HUES6 (cell line): ENCODE data around the gene MYH7.

Experiments used
- H3K27ac ChIP-seq: 2 replicates; pipeline ENCODE4 v1.7.0; 2013; ENCODE audit warnings: low read depth, mild to moderate bottlenecking, low read length, inconsistent platforms
- H3K27me3 ChIP-seq: 2 replicates; pipeline ENCODE4 v1.6.1; 2013; ENCODE audit warnings: low read length; ENCODE audit not compliant: control insufficient read depth, insufficient read depth
- H3K36me3 ChIP-seq: 2 replicates; pipeline ENCODE4 v1.6.1; 2013; ENCODE audit warnings: low read length; ENCODE audit not compliant: control insufficient read depth, insufficient read depth
- H3K4me1 ChIP-seq: 2 replicates; pipeline ENCODE4 v1.6.1; 2013; ENCODE audit warnings: low read length; ENCODE audit not compliant: control insufficient read depth, insufficient read depth
- H3K4me3 ChIP-seq: 2 replicates; pipeline ENCODE4 v1.5.1; 2013; ENCODE audit warnings: low read depth, low read length
- H3K9ac ChIP-seq: one replicate; pipeline ENCODE4 v1.6.1; 2013; ENCODE audit warnings: mild to moderate bottlenecking, low read length
- H3K9me3 ChIP-seq: 2 replicates; pipeline ENCODE4 v1.6.1; 2013; ENCODE audit warnings: low read depth, low read length; ENCODE audit not compliant: control insufficient read depth, insufficient read depth

Gene MYH7

DNA sequence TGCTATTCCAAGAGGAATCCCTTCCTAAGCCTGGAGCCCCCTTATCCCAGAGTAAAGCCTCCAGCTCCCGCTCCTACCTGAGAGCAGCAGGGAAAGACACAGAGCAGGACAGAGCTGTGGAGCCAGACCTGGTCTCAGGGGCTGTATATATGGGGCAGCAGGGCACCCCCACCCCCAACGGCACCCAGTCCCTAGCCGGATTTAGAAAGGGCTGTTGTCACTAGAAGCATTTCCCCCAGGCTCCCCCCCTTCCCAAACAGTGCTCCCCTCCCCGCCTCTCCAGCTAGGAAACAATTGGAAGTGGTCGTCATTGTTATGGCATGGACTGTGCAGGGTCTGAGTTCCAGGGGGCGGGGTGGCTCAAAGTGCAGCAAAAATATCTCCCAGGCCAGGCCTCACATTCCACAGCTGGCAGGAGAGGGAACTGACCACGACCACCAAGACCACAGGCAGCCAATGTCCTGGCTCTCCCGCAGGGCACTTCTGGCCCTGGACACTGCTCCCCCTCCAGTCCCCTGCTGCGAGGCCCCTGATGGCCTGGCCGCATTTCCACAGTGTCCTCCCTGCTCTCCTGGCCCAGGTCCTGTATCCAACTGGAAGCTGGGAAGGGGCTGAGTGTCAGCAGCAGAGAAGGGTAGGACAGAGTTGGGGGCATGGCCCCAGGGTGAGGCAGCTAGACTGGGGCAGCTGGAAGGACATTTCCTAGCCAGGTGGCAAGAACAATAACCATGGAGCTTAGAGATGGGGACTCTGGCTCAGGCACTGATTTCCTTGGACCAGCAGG, at the start of gene MYH7:
TSS of gene MYH7 (minus strand) at position 118 of the 784 bp plus-strand sequence. CDS start 1,928 bp downstream, outside the sequence.
- no peak within 1 kb of the TSS for H3K27ac ChIP-seq
- peaks cover 19% of the 10 kb centered on the region for H3K4me1 ChIP-seq
- no peak within 1 kb of the TSS for H3K9ac ChIP-seq
- no peaks in the 10 kb centered on the region for H3K9me3 ChIP-seq
- H3K4me3 ChIP-seq, result no peak within 1 kb of the TSS
- peaks cover 19% of the 10 kb centered on the region; the same call in 1 of the 2 replicates for H3K27me3 ChIP-seq
- no peaks in the 10 kb centered on the region for H3K36me3 ChIP-seq

GRCh38 chr14:23483236-23483854, 47.9 kb upstream of the MYH7 start:
- Histone ChIP-seq H3K9ac (no peak overlapping the region), H3K4me1 (peaks cover 50% of the 10 kb centered on the region), H3K36me3 (0 out of 2 replicates have a peak, but pooled peaks cover 7% of the 10 kb centered on the region), H3K27ac (no peak overlapping the region), H3K9me3 (no peaks in the 10 kb centered on the region), H3K27me3 (no peaks in the 10 kb centered on the region), H3K4me3 (no peak overlapping the region)

DNA sequence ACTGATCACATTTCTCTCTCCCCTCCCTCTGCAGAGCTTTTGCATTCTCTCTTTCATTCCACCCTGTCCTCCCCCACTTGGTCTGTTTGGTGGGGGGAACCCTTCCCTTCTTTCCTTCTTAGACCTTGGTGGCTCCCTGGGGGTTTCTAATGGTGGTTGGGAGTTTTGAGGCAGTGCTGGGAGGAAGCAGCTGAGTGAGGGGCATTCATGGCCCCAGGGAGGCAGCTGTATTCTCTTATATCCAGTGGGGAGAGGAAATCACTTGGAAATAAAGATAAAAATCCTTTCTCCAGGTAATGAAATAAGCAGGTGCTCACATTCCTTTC, 47.3 kb upstream of the MYH7 start:
- no peak overlapping the region for H3K27ac ChIP-seq
- peaks cover 50% of the 10 kb centered on the region for H3K4me1 ChIP-seq
- no peak overlapping the region for H3K4me3 ChIP-seq
- H3K9me3 ChIP-seq, result no peaks in the 10 kb centered on the region
- no peak overlapping the region for H3K9ac ChIP-seq
- H3K36me3 ChIP-seq, result peaks cover 11% of the 10 kb centered on the region
- no peaks in the 10 kb centered on the region for H3K27me3 ChIP-seq

- H3K9me3 ChIP-seq, result no peaks in the 10 kb centered on the region
- no peak overlapping the region for H3K27ac ChIP-seq
- H3K36me3 ChIP-seq, result peaks cover 16% of the 10 kb centered on the region
Observed at GRCh38 chr14:23481979-23482822, 46.7 kb upstream of the MYH7 start.

DNA sequence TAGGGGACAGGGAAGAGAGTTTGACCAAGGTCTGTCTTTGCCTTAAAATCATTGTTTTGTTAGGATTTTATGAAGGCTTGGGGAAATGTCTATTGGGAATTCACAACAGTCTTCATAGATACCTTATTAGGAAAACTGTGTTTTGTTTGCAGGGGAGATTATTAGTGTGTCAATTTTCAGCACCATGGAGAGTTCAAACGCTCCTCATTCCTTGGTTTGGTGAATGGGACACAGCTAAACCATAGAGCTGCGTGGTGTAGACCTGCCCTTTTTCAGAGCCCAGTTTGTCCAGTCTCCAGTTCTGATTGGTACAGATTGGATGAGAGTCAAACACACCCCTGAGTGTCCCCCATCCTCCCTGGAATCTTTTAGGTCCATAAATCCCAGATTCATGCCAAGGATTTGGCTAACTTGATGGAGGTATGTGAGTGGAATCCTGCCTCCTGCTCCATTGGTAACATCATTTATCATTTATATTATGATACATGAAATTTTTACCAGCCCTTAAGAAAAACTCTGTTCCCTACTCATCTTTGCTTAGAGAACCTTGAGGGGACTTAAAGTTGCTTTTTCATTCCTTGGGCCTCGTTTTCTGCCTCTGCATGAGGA, 46.0 kb upstream of the MYH7 start:
- Histone ChIP-seq H3K4me3 (no peak overlapping the region), H3K36me3 (peaks cover 24% of the 10 kb centered on the region), H3K9me3 (no peaks in the 10 kb centered on the region), H3K27me3 (no peaks in the 10 kb centered on the region), H3K27ac (no peak overlapping the region), H3K4me1 (peaks cover 46% of the 10 kb centered on the region), H3K9ac (no peak overlapping the region)

More at GRCh38 chr14:23481979-23482822, 46.7 kb upstream of the MYH7 start:
- H3K9ac ChIP-seq, result no peak overlapping the region
- H3K27me3 ChIP-seq, result no peaks in the 10 kb centered on the region
- no peak overlapping the region for H3K4me3 ChIP-seq
- peaks cover 50% of the 10 kb centered on the region for H3K4me1 ChIP-seq

DNA sequence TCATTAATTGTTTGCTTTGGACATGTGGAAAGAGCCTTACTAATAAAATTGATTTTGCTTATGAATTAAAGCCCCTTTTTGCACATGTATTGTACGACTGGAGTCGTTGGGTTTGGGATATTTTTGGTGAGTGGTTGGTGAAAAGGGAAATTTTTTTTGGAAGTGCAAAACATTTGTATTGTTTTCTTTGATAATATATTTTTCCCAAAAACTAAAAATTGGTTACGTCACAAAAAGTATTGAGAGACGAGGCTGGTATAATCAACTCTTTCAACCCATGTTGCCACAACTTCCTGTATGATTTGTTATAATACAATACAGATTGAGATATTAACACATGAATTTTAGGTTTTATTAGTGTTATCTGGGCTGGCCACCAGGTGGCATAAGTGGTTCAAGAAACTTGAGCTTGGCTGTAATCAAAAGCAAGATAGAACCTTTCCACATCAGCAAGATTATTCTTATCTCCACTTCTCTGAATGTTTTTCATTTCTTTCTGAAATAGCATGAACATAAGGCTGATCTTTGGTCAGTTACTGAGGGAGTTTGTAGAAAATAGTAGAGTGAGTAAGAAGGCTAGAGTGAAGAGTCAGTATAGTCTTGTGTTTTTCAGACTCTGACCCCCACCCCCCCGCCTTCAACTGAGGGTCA, 42.8 kb upstream of the MYH7 start:
- H3K36me3 ChIP-seq, result peaks cover 52% of the 10 kb centered on the region

DNA sequence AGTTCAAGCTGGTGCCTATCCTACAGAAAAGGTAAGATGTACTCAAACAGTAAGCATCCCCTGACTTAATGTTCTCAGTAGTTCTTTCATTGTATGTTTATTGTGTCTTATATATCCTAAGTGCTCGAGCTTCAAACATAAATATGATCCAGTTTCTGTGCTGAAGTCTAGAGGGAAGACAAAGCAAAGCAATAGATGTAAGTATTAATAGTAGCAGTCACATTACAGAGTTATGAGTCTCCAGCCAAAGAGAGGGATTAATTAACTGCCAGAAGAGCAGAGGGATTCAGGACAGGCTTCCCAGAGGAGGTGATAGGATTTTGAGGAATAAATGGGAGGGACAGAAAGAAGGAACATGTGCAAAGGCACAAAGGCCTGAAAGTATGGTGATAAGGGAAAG, 35.5 kb upstream of the MYH7 start:
- H3K4me3 ChIP-seq, result no peak overlapping the region
- H3K27me3 ChIP-seq, result no peaks in the 10 kb centered on the region
- H3K27ac ChIP-seq, result no peak overlapping the region
- no peak overlapping the region for H3K9ac ChIP-seq
- no peaks in the 10 kb centered on the region for H3K9me3 ChIP-seq
- H3K36me3 ChIP-seq, result peaks cover 49% of the 10 kb centered on the region
- H3K4me1 ChIP-seq, result peaks cover 4% of the 10 kb centered on the region; the same call in 1 of the 2 replicates

More for the DNA sequence above, 42.8 kb upstream of the MYH7 start:
- no peaks in the 10 kb centered on the region for H3K9me3 ChIP-seq
- no peak overlapping the region for H3K27ac ChIP-seq
- H3K9ac ChIP-seq, result no peak overlapping the region
- peaks cover 17% of the 10 kb centered on the region for H3K4me1 ChIP-seq
- H3K27me3 ChIP-seq, result no peaks in the 10 kb centered on the region
- H3K4me3 ChIP-seq, result no peak overlapping the region

- H3K9ac ChIP-seq, result peak overlapping the region; percentile 95
- H3K4me1 ChIP-seq, result peaks cover 4% of the 10 kb centered on the region; the same call in 1 of the 2 replicates
- H3K27ac ChIP-seq, result peak overlapping the region; percentile 48; the same call in 1 of the 2 replicates
- H3K27me3 ChIP-seq, result no peaks in the 10 kb centered on the region
- H3K4me3 ChIP-seq, result peak overlapping the region; percentile 93
- no peaks in the 10 kb centered on the region for H3K9me3 ChIP-seq
- H3K36me3 ChIP-seq, result peaks cover 39% of the 10 kb centered on the region
Observed at GRCh38 chr14:23469906-23470403, 34.5 kb upstream of the MYH7 start.

GRCh38 chr14:23469127-23469905, 33.9 kb upstream of the MYH7 start, which contains the start of gene NGDN:
Gene NGDN, plus strand, starts transcription at chr14:23469703. Its CDS starts 13 bp downstream, at chr14:23469716.
- peak within 1 kb of the TSS; percentile 93 for H3K4me3 ChIP-seq
- H3K9ac ChIP-seq, result peak within 1 kb of the TSS; percentile 95
- peak within 1 kb of the TSS; percentile 50; the same call in 1 of the 2 replicates for H3K27ac ChIP-seq
- no peaks in the 10 kb centered on the region for H3K27me3 ChIP-seq
- peaks cover 4% of the 10 kb centered on the region; the same call in 1 of the 2 replicates for H3K4me1 ChIP-seq
- H3K9me3 ChIP-seq, result no peaks in the 10 kb centered on the region
- H3K36me3 ChIP-seq, result peaks cover 33% of the 10 kb centered on the region
